Naive thymus-derived CD4-positive, alpha-beta T cell (primary cell): ENCODE measurements around the gene HAPLN3. TPM values are rescaled to one million over a fixed set of nuclear protein-coding genes. Genes with fewer than 3 reads are reported as not detected.

Experiments
- ATAC-seq: fragments of 150-1000 bp; cut with Tn5 transposase; 2 replicates; pipeline ENCODE4 v1.10.0; 2021; ENCODE audit warnings: mild to moderate bottlenecking, moderate library complexity
- CTCF ChIA-PET: fragments of 350-600 bp; sonication (Branson Sonifier 250); formaldehyde crosslinking; loops from one replicate; lab custom pipeline; 2021; ENCODE audit warnings: antibody characterized with exemption; lab: Charles Lee
- POLR2A ChIA-PET: fragments of 350-600 bp; sonication (Branson Sonifier 250); formaldehyde crosslinking; loops from one replicate; lab custom pipeline; 2021; ENCODE audit warnings: antibody characterized with exemption, inconsistent platforms; lab: Charles Lee
- DNase-seq, 9 donors: peaks; one replicate each; pipeline versions ENCODE4 v3.0.0 to v3.0.0-alpha.2; 2020 to 2022; ENCODE audit warnings: mixed read lengths in 1 of 9
- H3K27ac ChIP-seq: one replicate; pipeline ENCODE4 v1.7.0; 2013; ENCODE audit warnings: mild to moderate bottlenecking, low read depth, low read length, moderate library complexity
- H3K27me3 ChIP-seq, 2 donors: one replicate each; pipeline ENCODE4 v1.7.0; 2013; ENCODE audit warnings: low read length in 2 of 2, mild to moderate bottlenecking in 2 of 2, moderate library complexity in 2 of 2; ENCODE audit not compliant: control insufficient read depth in 2 of 2, insufficient read depth in 2 of 2
- H3K36me3 ChIP-seq, 3 experiments: 1 replicate in 2 of 3; 2 replicates in 1 of 3; pipeline ENCODE4 v1.7.0; 2013; ENCODE audit warnings: low read length in 3 of 3, mild to moderate bottlenecking in 3 of 3, moderate library complexity in 1 of 3; ENCODE audit not compliant: insufficient read depth in 3 of 3, control insufficient read depth in 2 of 3
- H3K4me1 ChIP-seq, 2 donors: one replicate each; pipeline ENCODE4 v1.7.0; 2013; ENCODE audit warnings: low read length in 2 of 2, mild to moderate bottlenecking in 2 of 2, moderate library complexity in 1 of 2; ENCODE audit not compliant: control insufficient read depth in 2 of 2, insufficient read depth in 2 of 2
- H3K4me3 ChIP-seq: 2 replicates; pipeline ENCODE4 v1.7.0; 2013; ENCODE audit warnings: mild to moderate bottlenecking, low read length
- H3K9me3 ChIP-seq, 3 experiments: 1 replicate in 2 of 3; 2 replicates in 1 of 3; pipeline ENCODE4 v1.7.0; 2013; ENCODE audit warnings: low read length in 3 of 3; ENCODE audit not compliant: control insufficient read depth in 2 of 3
- H3K27ac Mint-ChIP-seq, 9 donors: one replicate each; pipeline ENCODE4 v1.8.0; 2020 to 2022; ENCODE audit warnings: mixed read lengths in 9 of 9, mild to moderate bottlenecking in 8 of 9, moderate library complexity in 5 of 9, inconsistent platforms in 2 of 9
- H3K27me3 Mint-ChIP-seq, 5 donors: one replicate each; pipeline ENCODE4 v1.8.0; 2021 to 2022; ENCODE audit warnings: mixed read lengths in 5 of 5, mild to moderate bottlenecking in 1 of 5
- H3K36me3 Mint-ChIP-seq, 5 donors: one replicate each; pipeline ENCODE4 v1.8.0; 2020 to 2022; ENCODE audit warnings: mixed read lengths in 5 of 5, mild to moderate bottlenecking in 3 of 5, inconsistent platforms in 1 of 5
- H3K4me1 Mint-ChIP-seq, 7 donors: one replicate each; pipeline ENCODE4 v1.8.0; 2020 to 2022; ENCODE audit warnings: mixed read lengths in 7 of 7, mild to moderate bottlenecking in 3 of 7, inconsistent platforms in 1 of 7
- H3K4me3 Mint-ChIP-seq, 10 donors: one replicate each; pipeline ENCODE4 v1.8.0; 2020 to 2022; ENCODE audit warnings: mild to moderate bottlenecking in 10 of 10, mixed read lengths in 10 of 10, moderate library complexity in 6 of 10, inconsistent platforms in 2 of 10
- H3K9me3 Mint-ChIP-seq, 11 donors: one replicate each; pipeline ENCODE4 v1.8.0; 2020 to 2022; ENCODE audit warnings: mixed read lengths in 11 of 11, mild to moderate bottlenecking in 4 of 11, inconsistent platforms in 1 of 11, moderate library complexity in 1 of 11
- intact Hi-C, 2 donors: fragments of 100-400 bp; cut with micrococcal nuclease; formaldehyde crosslinking; loops; one replicate each; pipeline ENCODE4 v1.15.1; 2023
- polyA plus RNA-seq, 2 donors: library from polyadenylated mRNA; unstranded; fragments of 300-500 nt; fragmentation: Illumina TruSeq; gene quantifications; one replicate each; pipeline ENCODE4 v1.2.3, GENCODE V29; 2021
- total RNA-seq, 6 experiments: library from RNA in 5 of 6; stranded (reverse) in 5 of 6; gene quantifications; 1 replicate in 5 of 6; 2 replicates in 1 of 6; pipeline ENCODE4 v1.2.3 and lab custom pipeline; 2021 to 2026

Gene HAPLN3
- total and polyA plus RNA-seq, 7 experiments from 2014 or later: 37.1 to 158 (median 78.0) TPM

DNA sequence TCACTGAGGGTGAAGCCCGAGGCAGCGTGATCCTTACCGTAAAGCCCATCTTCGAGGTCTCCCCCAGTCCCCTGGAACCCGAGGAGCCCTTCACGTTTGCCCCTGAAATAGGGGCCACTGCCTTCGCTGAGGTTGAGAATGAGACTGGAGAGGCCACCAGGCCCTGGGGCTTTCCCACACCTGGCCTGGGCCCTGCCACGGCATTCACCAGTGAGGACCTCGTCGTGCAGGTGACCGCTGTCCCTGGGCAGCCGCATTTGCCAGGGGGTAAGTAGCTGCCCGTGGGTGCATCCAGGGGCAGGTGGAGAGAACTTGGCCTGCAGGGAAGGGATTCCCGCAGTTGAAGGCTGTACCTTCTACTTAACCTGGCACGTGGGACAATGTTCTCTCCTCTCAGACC lies 49.7 kb downstream of the HAPLN3 start:
- no peak overlapping the region for H3K27ac Mint-ChIP-seq
- no peaks in the 10 kb centered on the region for H3K27me3 Mint-ChIP-seq
- Histone ChIP-seq H3K36me3 (no peaks in the 10 kb centered on the region), H3K4me3 (no peak overlapping the region), H3K27me3 (no peaks in the 10 kb centered on the region), H3K27ac (no peak overlapping the region), H3K9me3 (no peaks in the 10 kb centered on the region), H3K4me1 (no peaks in the 10 kb centered on the region)
- ChIA-PET POLR2A (no interaction called here), CTCF (no interaction called here)
- DNase-seq (no peak), ATAC-seq (no peak)
- intact Hi-C loops: no loop called here
- H3K36me3 Mint-ChIP-seq: no peaks in the 10 kb centered on the region
- H3K9me3 Mint-ChIP-seq: no peaks in the 10 kb centered on the region
- no peak overlapping the region for H3K4me3 Mint-ChIP-seq
- H3K4me1 Mint-ChIP-seq: peaks cover 0 to 6% (median 0%) of the 10 kb centered on the region in 7 donors

DNA sequence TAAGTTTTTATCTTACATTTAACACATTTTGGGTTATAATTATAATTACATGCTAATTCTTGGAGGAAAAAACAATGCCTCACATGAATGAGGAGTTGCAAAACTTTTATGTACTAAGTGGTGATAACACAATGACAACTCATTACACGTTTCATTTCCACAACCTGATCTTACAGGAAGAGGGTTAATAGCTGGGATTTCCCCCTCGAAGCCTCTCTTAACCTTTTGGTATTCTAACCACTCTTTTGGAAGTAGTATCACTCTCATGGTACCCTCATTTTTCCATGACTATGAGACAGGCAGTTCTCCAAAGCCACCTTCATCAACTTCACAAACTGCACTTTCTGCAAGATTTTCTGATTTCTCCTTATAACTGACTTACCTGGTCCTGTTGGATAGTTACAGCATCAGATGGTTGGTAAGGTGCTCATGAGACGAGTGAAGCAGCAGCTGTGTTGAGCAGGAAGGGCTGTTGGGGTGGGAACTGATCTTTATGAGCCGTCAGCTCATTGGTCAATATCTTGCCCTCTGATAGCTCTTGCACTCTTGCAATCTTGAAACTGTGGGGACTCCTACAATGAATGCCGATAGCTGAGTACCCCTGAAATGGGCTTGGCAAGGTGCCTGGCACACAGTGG lies 50.5 kb downstream of the HAPLN3 start:
- intact Hi-C loops: no loop called here
- Mint-ChIP-seq H3K27me3 (no peaks in the 10 kb centered on the region), H3K36me3 (no peaks in the 10 kb centered on the region), H3K9me3 (no peaks in the 10 kb centered on the region), H3K4me3 (no peak overlapping the region), H3K4me1 (peaks cover 0 to 6% (median 0%) of the 10 kb centered on the region in 7 donors), H3K27ac (no peak overlapping the region)
- no peak overlapping the region for H3K27ac ChIP-seq
- H3K4me3 ChIP-seq: no peak overlapping the region
- no peaks in the 10 kb centered on the region for H3K36me3 ChIP-seq
- H3K9me3 ChIP-seq: no peaks in the 10 kb centered on the region
- ATAC-seq (no peak), DNase-seq (no peak)
- CTCF ChIA-PET: no interaction called here
- H3K27me3 ChIP-seq: no peaks in the 10 kb centered on the region
- H3K4me1 ChIP-seq: no peaks in the 10 kb centered on the region
- POLR2A ChIA-PET: no interaction called here

DNA sequence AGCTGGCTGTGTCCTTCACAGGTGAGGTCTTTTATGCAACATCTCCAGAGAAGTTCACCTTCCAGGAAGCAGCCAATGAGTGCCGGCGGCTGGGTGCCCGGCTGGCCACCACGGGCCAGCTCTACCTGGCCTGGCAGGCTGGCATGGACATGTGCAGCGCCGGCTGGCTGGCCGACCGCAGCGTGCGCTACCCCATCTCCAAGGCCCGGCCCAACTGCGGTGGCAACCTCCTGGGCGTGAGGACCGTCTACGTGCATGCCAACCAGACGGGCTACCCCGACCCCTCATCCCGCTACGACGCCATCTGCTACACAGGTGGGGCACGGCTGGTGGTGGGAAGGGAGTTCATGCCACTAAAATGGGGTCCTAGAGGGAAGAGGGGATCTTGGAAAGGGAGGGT lies 52.0 kb downstream of the HAPLN3 start:
- Mint-ChIP-seq H3K9me3 (no peaks in the 10 kb centered on the region), H3K27me3 (peaks cover 0 to 9% (median 0%) of the 10 kb centered on the region in 5 donors), H3K4me1 (peaks cover 0 to 6% (median 0%) of the 10 kb centered on the region in 7 donors), H3K27ac (no peak overlapping the region), H3K36me3 (no peaks in the 10 kb centered on the region), H3K4me3 (no peak overlapping the region)
- POLR2A ChIA-PET: no interaction called here
- no peak for ATAC-seq
- Histone ChIP-seq H3K9me3 (no peaks in the 10 kb centered on the region), H3K27me3 (no peaks in the 10 kb centered on the region), H3K4me1 (no peaks in the 10 kb centered on the region), H3K36me3 (no peaks in the 10 kb centered on the region), H3K27ac (no peak overlapping the region), H3K4me3 (no peak overlapping the region)
- intact Hi-C loops: no loop called here
- CTCF ChIA-PET: no interaction called here
- no peak for DNase-seq

GRCh38 chr15:88842156-88842555 lies 53.2 kb downstream of the HAPLN3 start:
- Histone ChIP-seq H3K4me3 (no peak overlapping the region), H3K36me3 (no peaks in the 10 kb centered on the region), H3K27me3 (no peaks in the 10 kb centered on the region), H3K4me1 (no peaks in the 10 kb centered on the region), H3K27ac (no peak overlapping the region), H3K9me3 (no peaks in the 10 kb centered on the region)
- Mint-ChIP-seq H3K9me3 (no peaks in the 10 kb centered on the region), H3K27me3 (peaks cover 0 to 15% (median 0%) of the 10 kb centered on the region in 5 donors), H3K4me1 (peaks cover 0 to 6% (median 0%) of the 10 kb centered on the region in 7 donors), H3K4me3 (no peak overlapping the region), H3K27ac (no peak overlapping the region), H3K36me3 (no peaks in the 10 kb centered on the region)
- ChIA-PET POLR2A (no interaction called here), CTCF (no interaction called here)
- ATAC-seq (no peak), DNase-seq (no peak)
- intact Hi-C loops: no loop called here

DNA sequence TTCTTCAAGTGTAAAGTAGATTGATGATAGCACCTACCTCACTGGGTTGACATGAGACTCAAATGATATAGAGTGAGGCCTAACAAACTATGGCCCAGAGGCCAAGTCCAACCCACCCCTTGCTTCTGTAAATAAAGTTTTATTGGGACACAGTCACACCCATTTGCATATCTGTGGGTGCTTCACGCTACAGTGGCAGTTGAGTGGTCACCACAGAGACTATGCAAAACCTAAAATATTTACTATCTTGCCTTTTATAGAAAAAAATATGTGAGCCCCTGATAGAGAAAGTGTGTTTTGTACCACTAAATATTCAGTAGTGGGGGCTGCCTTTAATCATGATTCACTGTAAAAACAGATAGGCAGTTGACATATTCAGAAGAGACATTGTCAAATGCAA lies 54.1 kb downstream of the HAPLN3 start:
- POLR2A ChIA-PET: no interaction called here
- no peak overlapping the region for H3K4me3 Mint-ChIP-seq

GRCh38 chr15:88839961-88840360 lies 55.4 kb downstream of the HAPLN3 start:
- Mint-ChIP-seq H3K36me3 (no peaks in the 10 kb centered on the region), H3K9me3 (no peaks in the 10 kb centered on the region), H3K27me3 (peaks cover 0 to 15% (median 0%) of the 10 kb centered on the region in 5 donors), H3K4me3 (no peak overlapping the region), H3K27ac (peak overlapping the region in 1 of 9 donors; percentile 25), H3K4me1 (peaks cover 0 to 4% (median 0%) of the 10 kb centered on the region in 7 donors)
- H3K27ac ChIP-seq: no peak overlapping the region
- ChIA-PET CTCF (no interaction called here), POLR2A (no interaction called here)
- no peak overlapping the region for H3K4me3 ChIP-seq
- ATAC-seq (no peak), DNase-seq (no peak)
- no peaks in the 10 kb centered on the region for H3K4me1 ChIP-seq
- no peaks in the 10 kb centered on the region for H3K36me3 ChIP-seq
- intact Hi-C loops: no loop called here
- no peaks in the 10 kb centered on the region for H3K9me3 ChIP-seq
- no peaks in the 10 kb centered on the region for H3K27me3 ChIP-seq

More for the DNA sequence above, 54.1 kb downstream of the HAPLN3 start:
- CTCF ChIA-PET: no interaction called here
- intact Hi-C loops: no loop called here
- Histone ChIP-seq H3K9me3 (no peaks in the 10 kb centered on the region), H3K4me3 (no peak overlapping the region), H3K4me1 (no peaks in the 10 kb centered on the region), H3K27me3 (no peaks in the 10 kb centered on the region), H3K27ac (no peak overlapping the region), H3K36me3 (no peaks in the 10 kb centered on the region)
- no peaks in the 10 kb centered on the region for H3K36me3 Mint-ChIP-seq
- H3K27ac Mint-ChIP-seq: no peak overlapping the region
- DNase-seq (no peak), ATAC-seq (no peak)
- H3K27me3 Mint-ChIP-seq: peaks cover 0 to 15% (median 0%) of the 10 kb centered on the region in 5 donors
- H3K4me1 Mint-ChIP-seq: peaks cover 0 to 6% (median 0%) of the 10 kb centered on the region in 7 donors
- H3K9me3 Mint-ChIP-seq: no peaks in the 10 kb centered on the region

DNA sequence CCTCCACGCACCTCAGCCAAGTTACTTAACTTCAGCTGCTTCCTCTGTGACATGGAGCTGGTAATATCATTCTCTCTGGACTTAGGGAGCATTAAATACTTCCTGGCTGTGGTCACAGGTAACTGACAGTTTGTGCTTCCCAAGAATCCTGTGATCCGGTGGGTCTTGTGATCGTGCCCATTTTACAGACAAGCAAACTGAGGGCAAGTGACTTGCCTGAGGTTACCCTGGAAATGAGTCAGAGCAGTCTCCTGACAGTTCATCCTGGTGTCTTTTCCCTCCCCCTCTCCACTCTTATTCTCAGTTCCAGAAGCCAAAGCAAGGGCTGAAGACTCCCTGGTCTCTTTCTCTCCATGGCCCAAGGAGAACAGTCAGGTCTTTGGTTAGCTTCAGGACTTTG lies 56.2 kb downstream of the HAPLN3 start:
- intact Hi-C loops: no loop called here
- H3K4me1 ChIP-seq: no peaks in the 10 kb centered on the region
- Mint-ChIP-seq H3K27me3 (peaks cover 0 to 15% (median 0%) of the 10 kb centered on the region in 5 donors), H3K4me1 (peaks cover 0 to 4% (median 0%) of the 10 kb centered on the region in 7 donors), H3K9me3 (no peaks in the 10 kb centered on the region), H3K36me3 (no peaks in the 10 kb centered on the region), H3K27ac (peak overlapping the region in 1 of 9 donors; percentile 18), H3K4me3 (no peak overlapping the region)
- ATAC-seq (no peak), DNase-seq (no peak)
- H3K27ac ChIP-seq: no peak overlapping the region
- H3K27me3 ChIP-seq: no peaks in the 10 kb centered on the region
- ChIA-PET CTCF (no interaction called here), POLR2A (no interaction called here)
- H3K4me3 ChIP-seq: no peak overlapping the region
- H3K9me3 ChIP-seq: no peaks in the 10 kb centered on the region
- H3K36me3 ChIP-seq: no peaks in the 10 kb centered on the region
